KMS-11 (cell line): ENCODE data around the gene TPX2.

Experiments used
- H2AFZ ChIP-seq: fragments of 200-600 bp; sonication (generic); 2 replicates; pipeline ENCODE4 v1.6.1; 2016; ENCODE audit warnings: antibody characterized with exemption, mixed run types, low read depth
- H3K27ac ChIP-seq: fragments of 200-600 bp; sonication (generic); 2 replicates; pipeline ENCODE4 v1.6.1; 2016; ENCODE audit warnings: mild to moderate bottlenecking, mixed run types
- H3K27me3 ChIP-seq: fragments of 200-600 bp; sonication (generic); 2 replicates; pipeline ENCODE4 v1.6.1; 2017; ENCODE audit warnings: mild to moderate bottlenecking, low read depth, mixed run types, moderate library complexity; ENCODE audit not compliant: insufficient read depth
- H3K36me3 ChIP-seq: fragments of 200-600 bp; sonication (generic); 2 replicates; pipeline ENCODE4 v1.6.1; 2017; ENCODE audit warnings: mild to moderate bottlenecking, mixed run types; ENCODE audit not compliant: insufficient read depth
- H3K4me1 ChIP-seq: fragments of 200-600 bp; sonication (generic); 2 replicates; pipeline ENCODE4 v1.6.1; 2016; ENCODE audit warnings: mild to moderate bottlenecking, low read depth, mixed run types; ENCODE audit not compliant: poor library complexity, severe bottlenecking
- H3K4me2 ChIP-seq: fragments of 200-600 bp; sonication (generic); 2 replicates; pipeline ENCODE4 v1.7.0; 2016; ENCODE audit warnings: mild to moderate bottlenecking, mixed run types
- H3K4me3 ChIP-seq: fragments of 200-600 bp; sonication (generic); IDR thresholded peaks from 2 replicates; pipeline ENCODE4 v1.6.1; 2017; ENCODE audit warnings: low read depth, low read length, mixed read lengths; ENCODE audit not compliant: insufficient read depth
- H3K79me2 ChIP-seq: fragments of 200-600 bp; sonication (generic); 2 replicates; pipeline ENCODE4 v1.6.1; 2016; ENCODE audit warnings: low read depth, mixed run types; ENCODE audit not compliant: insufficient read depth
- H3K9ac ChIP-seq: fragments of 200-600 bp; sonication (generic); 2 replicates; pipeline ENCODE4 v1.6.1; 2016; ENCODE audit warnings: mild to moderate bottlenecking, mixed run types
- H4K20me1 ChIP-seq: fragments of 200-600 bp; sonication (generic); 2 replicates; pipeline ENCODE4 v1.6.1; 2016; ENCODE audit warnings: mild to moderate bottlenecking, mixed run types; ENCODE audit not compliant: insufficient read depth
- CTCF ChIP-seq: fragments of 200-600 bp; sonication (generic); conservative IDR thresholded peaks from 2 replicates; pipeline ENCODE4 v1.6.1; 2017; ENCODE audit warnings: low read depth, mild to moderate bottlenecking, antibody characterized with exemption, low read length, moderate library complexity, mixed read lengths

TPX2 gene

GRCh38 chr20:31701591-31701990, 37.5 kb upstream of the TPX2 start:
- peaks cover 69% of the 10 kb centered on the region; the same call in 1 of the 2 replicates for H3K79me2 ChIP-seq

GRCh38 chr20:31704225-31705119, 34.6 kb upstream of the TPX2 start:
- H3K4me2 ChIP-seq = peak overlapping the region; percentile 89
- H3K79me2 ChIP-seq = peaks cover 57% of the 10 kb centered on the region
- H3K27me3 ChIP-seq = no peaks in the 10 kb centered on the region
- peaks cover 99% of the 10 kb centered on the region for H3K4me1 ChIP-seq
- H3K4me3 ChIP-seq = no peak overlapping the region
- no peaks in the 10 kb centered on the region for H4K20me1 ChIP-seq
- TF ChIP-seq CTCF = no peak
- no peak overlapping the region for H2AFZ ChIP-seq
- H3K9ac ChIP-seq = no peak overlapping the region
- H3K27ac ChIP-seq = peak overlapping the region; percentile 86
- peaks cover 3% of the 10 kb centered on the region; the same call in 1 of the 2 replicates for H3K36me3 ChIP-seq

More at GRCh38 chr20:31701591-31701990, 37.5 kb upstream of the TPX2 start:
- Histone ChIP-seq H3K27me3 (no peaks in the 10 kb centered on the region), H3K4me2 (no peak overlapping the region), H3K27ac (no peak overlapping the region), H3K4me1 (peaks cover 98% of the 10 kb centered on the region), H3K4me3 (no peak overlapping the region), H2AFZ (no peak overlapping the region), H4K20me1 (no peaks in the 10 kb centered on the region), H3K36me3 (no peaks in the 10 kb centered on the region), H3K9ac (no peak overlapping the region)
- TF ChIP-seq CTCF = no peak

GRCh38 chr20:31705191-31705590, 33.9 kb upstream of the TPX2 start:
- H3K27me3 ChIP-seq = no peaks in the 10 kb centered on the region
- H3K4me1 ChIP-seq = peaks cover 99% of the 10 kb centered on the region
- H4K20me1 ChIP-seq = no peaks in the 10 kb centered on the region
- H2AFZ ChIP-seq = no peak overlapping the region
- H3K27ac ChIP-seq = peak overlapping the region; percentile 86
- peaks cover 62% of the 10 kb centered on the region for H3K79me2 ChIP-seq
- H3K4me2 ChIP-seq = peak overlapping the region; percentile 89
- H3K36me3 ChIP-seq = peaks cover 3% of the 10 kb centered on the region; the same call in 1 of the 2 replicates
- no peak overlapping the region for H3K9ac ChIP-seq
- no peak for TF ChIP-seq CTCF
- no peak overlapping the region for H3K4me3 ChIP-seq

DNA sequence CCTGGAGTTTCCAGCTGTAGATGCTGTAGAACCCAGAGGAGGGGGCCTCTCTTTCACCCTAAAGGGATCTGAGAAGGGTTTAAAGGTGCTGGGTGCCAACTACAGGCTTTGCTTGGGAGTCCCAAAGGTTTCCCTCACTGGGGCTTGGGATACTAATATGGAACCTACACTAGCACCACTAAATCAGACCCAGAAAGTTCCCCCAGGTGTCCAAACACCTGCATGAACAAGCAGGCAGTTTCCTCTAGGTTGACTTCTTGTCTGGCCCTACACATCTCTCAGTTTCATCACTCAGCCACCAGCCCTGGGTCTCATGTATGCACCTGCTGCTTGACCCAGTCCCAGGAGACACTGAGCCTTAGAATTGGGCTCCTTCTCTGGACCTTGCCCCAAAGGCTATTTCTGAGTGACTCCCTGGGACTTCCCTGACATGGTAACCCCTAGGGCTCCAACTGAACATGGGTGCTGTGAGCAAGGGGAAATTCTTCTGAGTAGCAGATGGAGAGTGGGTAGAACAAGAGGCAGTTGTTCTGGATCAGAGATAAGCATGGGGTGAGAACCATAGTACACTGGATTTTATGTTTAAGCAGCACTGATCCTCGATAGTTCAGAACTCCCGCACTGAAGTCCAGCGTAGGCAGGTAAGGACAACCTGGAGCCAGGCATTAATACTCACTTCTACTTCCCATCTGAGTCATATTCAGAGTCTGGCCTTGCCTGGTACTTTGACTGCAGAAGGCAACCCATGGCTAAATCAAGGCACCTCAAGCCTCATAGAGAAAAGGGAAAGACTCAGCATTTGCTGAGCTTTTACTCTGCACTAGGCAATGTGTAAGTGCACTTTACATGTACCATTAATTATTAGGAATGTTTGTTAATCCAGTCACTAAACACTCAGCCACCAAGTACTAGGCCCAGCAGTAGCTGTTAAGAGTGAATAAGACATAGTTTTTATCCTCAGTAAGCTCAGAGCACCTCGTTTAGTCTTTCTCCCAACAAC, 33.2 kb upstream of the TPX2 start:
- TF ChIP-seq CTCF = no peak
- Histone ChIP-seq H4K20me1 (no peaks in the 10 kb centered on the region), H3K9ac (peak overlapping the region; percentile 2; the same call in 1 of the 2 replicates), H3K79me2 (peaks cover 68% of the 10 kb centered on the region), H3K36me3 (peaks cover 3% of the 10 kb centered on the region; the same call in 1 of the 2 replicates), H3K4me1 (peaks cover 99% of the 10 kb centered on the region), H2AFZ (no peak overlapping the region), H3K4me3 (no peak overlapping the region), H3K27me3 (no peaks in the 10 kb centered on the region), H3K27ac (peak overlapping the region; percentile 86), H3K4me2 (peak overlapping the region; percentile 89)
